Prostate gland (tissue), 2 donors: ENCODE results near the gene SLC4A2. TPM values are rescaled to one million over a fixed set of nuclear protein-coding genes. Genes with fewer than 3 reads are reported as not detected.
A peak's percentile ranks its signal among the peaks of the same experiment; 100 is the strongest.

Experiments used
- DNase-seq: peaks from one replicate; pipeline ENCODE4 v3.0.0-alpha.2; 2019; ENCODE audit warnings: low spot score
- H3K27ac ChIP-seq, 2 donors: fragments of 200-600 bp; sonication (generic); 2 replicates each; pipeline ENCODE4 v1.5.1; 2017 to 2019
- H3K27me3 ChIP-seq: fragments of 200-600 bp; sonication (generic); replicated peaks from 2 replicates; pipeline ENCODE4 v1.5.1; 2019; ENCODE audit not compliant: insufficient read depth
- H3K36me3 ChIP-seq, 2 donors: fragments of 200-600 bp; sonication (generic); 1 replicate in 1 of 2; 2 replicates in 1 of 2; pipeline versions ENCODE4 v1.5.1 to v1.8.1; 2017 to 2019
- H3K4me1 ChIP-seq: fragments of 200-600 bp; sonication (generic); replicated peaks from 2 replicates; pipeline ENCODE4 v1.5.1; 2019
- H3K4me3 ChIP-seq, 2 donors: fragments of 200-600 bp; sonication (generic); 2 replicates each; pipeline ENCODE4 v1.5.1; 2017 to 2019
- H3K9me3 ChIP-seq: fragments of 200-600 bp; sonication (generic); 2 replicates; pipeline ENCODE4 v1.5.1; 2017
- CTCF ChIP-seq, 4 experiments: fragments of 200-600 bp in 2 of 4; fragments of 450-650 bp in 2 of 4; sonication (generic) in 2 of 4; IDR thresholded peaks; 1 replicate in 3 of 4; 2 replicates in 1 of 4; pipeline ENCODE4 v1.5.1; 2016 to 2019; ENCODE audit warnings: antibody characterized with exemption in 4 of 4, mild to moderate bottlenecking in 2 of 4, moderate library complexity in 2 of 4
- POLR2A ChIP-seq: fragments of 450-650 bp; IDR thresholded peaks from one replicate; pipeline ENCODE4 v1.6.1; 2016; ENCODE audit warnings: antibody characterized with exemption, mild to moderate bottlenecking
- POLR2AphosphoS5 ChIP-seq: sonication (generic); formaldehyde crosslinking; IDR thresholded peaks from one replicate; pipeline ENCODE4 v1.6.1; 2017; ENCODE audit warnings: antibody characterized with exemption
- WGBS: methylation state at CpG from one replicate; pipeline ENCODE4 v1.1.5; 2018; 5-methylcytosine and 5-hydroxymethylcytosine counted together
- intact Hi-C: fragments of 100-400 bp; cut with DNase I; formaldehyde crosslinking; loops from one replicate; pipeline ENCODE4 v1.14.2; 2022
- total RNA-seq, 2 donors: library from RNA; depleted of rRNA; stranded (reverse); fragments of >200 nt; gene quantifications; one replicate each; pipeline ENCODE4 v1.1.0, GENCODE V29; 2016

Gene SLC4A2
- total RNA-seq, 2 donors from 2014 or later: 77.1 to 141 TPM

GRCh38 chr7:151078233-151079040, 19.0 kb downstream of the SLC4A2 start:
- Histone ChIP-seq H3K36me3 (peaks cover 0 to 13% of the 10 kb centered on the region in 2 donors), H3K27me3 (no peaks in the 10 kb centered on the region), H3K27ac (no peak overlapping the region), H3K4me1 (peaks cover 27% of the 10 kb centered on the region), H3K9me3 (no peaks in the 10 kb centered on the region), H3K4me3 (no peak overlapping the region)
- intact Hi-C loops: no loop called here
- WGBS: 39% methylated on average over 22 of the region's 22 CpGs
- DNase-seq: no peak
- TF ChIP-seq POLR2AphosphoS5: no peak
- TF ChIP-seq POLR2A: no peak

GRCh38 chr7:151079199-151079910, 20.0 kb downstream of the SLC4A2 start:
- Histone ChIP-seq H3K27me3 (no peaks in the 10 kb centered on the region), H3K4me1 (peaks cover 27% of the 10 kb centered on the region), H3K4me3 (peak overlapping the region; percentile 83 to 87), H3K36me3 (peaks cover 0 to 13% of the 10 kb centered on the region in 2 donors), H3K9me3 (no peaks in the 10 kb centered on the region), H3K27ac (peak overlapping the region in 1 of 2 donors; percentile 90)
- WGBS: 68% methylated on average over 27 of the region's 27 CpGs
- no peak for DNase-seq
- intact Hi-C loops: no loop called here
- TF ChIP-seq POLR2A (no peak), POLR2AphosphoS5 (no peak), CTCF (IDR thresholded peaks at IDR 0.05) (no peak)

DNA sequence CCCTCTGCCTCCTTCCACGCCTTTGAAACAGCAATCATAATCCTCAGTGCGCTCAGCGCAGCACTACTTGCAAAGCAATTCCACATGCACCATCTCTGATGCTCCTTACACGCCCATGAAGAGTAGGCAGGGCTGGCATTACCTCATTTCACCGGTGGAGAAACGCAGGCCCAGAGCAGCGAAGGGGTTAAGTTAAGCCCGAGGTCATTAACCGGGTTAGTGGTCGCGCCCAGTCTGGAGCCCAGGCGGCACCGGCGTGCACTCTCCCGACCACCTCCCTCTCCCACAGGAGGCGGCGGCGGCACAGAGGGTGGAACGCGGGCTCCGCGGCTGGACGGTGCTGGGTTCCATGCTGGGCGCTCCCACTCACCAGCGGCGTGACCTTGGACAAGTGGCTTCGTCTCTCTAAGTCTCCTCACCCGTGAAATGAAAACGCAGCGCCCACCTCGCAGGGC, 20.7 kb downstream of the SLC4A2 start:
- no peaks in the 10 kb centered on the region for H3K9me3 ChIP-seq
- DNase-seq: no peak
- intact Hi-C loops: loop anchor here (10.0 kb wide), 1 partner anchor 115 kb away; no protein-coding TSS in a partner anchor
- peaks cover 27% of the 10 kb centered on the region for H3K4me1 ChIP-seq
- WGBS: under 1% methylated on average over 15 of the region's 31 CpGs
- peak overlapping the region; percentile 83 to 87 for H3K4me3 ChIP-seq
- TF ChIP-seq POLR2AphosphoS5 (no peak), POLR2A (no peak), CTCF (IDR thresholded peaks at IDR 0.05) (no peak)
- peaks cover 0 to 5% of the 10 kb centered on the region in 2 donors for H3K36me3 ChIP-seq
- H3K27me3 ChIP-seq: no peaks in the 10 kb centered on the region
- peak overlapping the region; percentile 88 to 90 for H3K27ac ChIP-seq

DNA sequence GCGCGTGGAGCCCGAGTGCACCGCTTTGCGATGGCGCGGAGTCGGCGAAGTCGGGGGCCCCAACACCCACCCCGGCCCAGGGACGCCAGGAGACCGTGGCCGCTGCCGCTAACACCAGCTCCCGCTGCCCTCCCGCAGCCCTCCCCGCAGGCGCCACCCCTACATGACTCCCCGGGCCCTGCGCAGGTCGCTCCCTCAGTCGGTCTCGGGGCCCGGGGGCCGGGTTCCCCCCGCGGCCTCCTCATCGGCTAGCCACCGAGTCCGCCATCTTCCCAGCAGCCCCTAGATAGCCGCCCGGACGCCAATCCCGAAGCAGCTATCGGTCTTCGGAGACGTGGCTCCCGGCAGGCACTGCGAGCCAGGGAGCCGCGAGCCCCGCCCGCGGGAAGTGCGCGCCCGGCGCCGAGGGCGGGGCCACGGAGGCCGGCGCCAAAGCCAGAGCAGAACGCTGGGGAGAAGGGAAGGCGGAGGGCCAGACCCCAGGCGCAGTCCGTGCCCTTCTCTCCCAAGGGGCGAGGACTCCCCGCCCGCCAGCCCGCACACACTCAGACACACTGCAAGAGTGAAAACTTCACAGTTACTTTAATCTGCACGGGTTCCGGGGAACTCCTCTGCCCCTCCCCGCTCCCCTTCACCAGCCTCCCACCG, 21.3 kb downstream of the SLC4A2 start, which contains the start of gene FASTK:
Gene FASTK, minus strand, starts transcription at position 288 of the 648 bp plus-strand sequence. Its CDS starts 43 bp downstream, at position 245.
- Histone ChIP-seq H3K4me3 (peak within 1 kb of the TSS; percentile 83 to 87), H3K9me3 (no peaks in the 10 kb centered on the region), H3K36me3 (no peaks in the 10 kb centered on the region), H3K27me3 (no peaks in the 10 kb centered on the region), H3K4me1 (peaks cover 27% of the 10 kb centered on the region), H3K27ac (peak within 1 kb of the TSS; percentile 88 to 90)
- peak; percentile 91 for DNase-seq
- intact Hi-C loops: loop anchor here (10.0 kb wide), 1 partner anchor 116 kb away; no protein-coding TSS in a partner anchor
- WGBS: 2% methylated on average over 62 of the region's 66 CpGs
- TF ChIP-seq POLR2A: peak; percentile 74
- peak; percentile 90 for TF ChIP-seq POLR2AphosphoS5
- TF ChIP-seq CTCF (IDR thresholded peaks at IDR 0.05): peak in 2 of 4 experiments; percentile 5 to 9
